GM18508 (cell line): ENCODE results near the gene METTL1.

Source experiments
- ATAC-seq: cut with Tn5 transposase; IDR thresholded peaks from one replicate; pipeline ENCODE4 v1.9.1; 2021; ENCODE audit warnings: moderate number of reproducible peaks; ENCODE audit not compliant: insufficient read depth, unreplicated experiment

METTL1 gene

GRCh38 chr12:57771236-57771872, 551 bp downstream of the METTL1 start:
- peak; percentile 51 for ATAC-seq

- ATAC-seq, result no peak
These were observed 1.2 kb downstream of the METTL1 start for GRCh38 chr12:57770734-57771133.

GRCh38 chr12:57769594-57769993, 2.3 kb downstream of the METTL1 start:
- no peak for ATAC-seq

GRCh38 chr12:57767876-57768275, 4.0 kb downstream of the METTL1 start:
- no peak for ATAC-seq

GRCh38 chr12:57767305-57767698, 4.6 kb downstream of the METTL1 start:
- ATAC-seq, result no peak

- ATAC-seq, result no peak
These were observed 5.2 kb downstream of the METTL1 start, which contains the start of gene CYP27B1 for GRCh38 chr12:57766464-57767304. CYP27B1 (minus strand) TSS chr12:57767078; CDS start chr12:57767041, 37 bp downstream.

GRCh38 chr12:57765698-57766463, 6.0 kb downstream of the METTL1 start:
- ATAC-seq, result no peak

GRCh38 chr12:57765003-57765697, 6.8 kb downstream of the METTL1 start:
- no peak for ATAC-seq

- ATAC-seq, result no peak
These were observed 7.3 kb downstream of the METTL1 start for GRCh38 chr12:57764662-57765002.

GRCh38 chr12:57763881-57764661, 7.8 kb downstream of the METTL1 start:
- ATAC-seq, result no peak

GRCh38 chr12:57762463-57762862, 9.4 kb downstream of the METTL1 start:
- no peak for ATAC-seq

- no peak for ATAC-seq
These were observed 10.4 kb downstream of the METTL1 start for GRCh38 chr12:57761391-57761998.

- no peak for ATAC-seq
These were observed 11.4 kb downstream of the METTL1 start for GRCh38 chr12:57760347-57760982.

- no peak for ATAC-seq
These were observed 12.4 kb downstream of the METTL1 start for GRCh38 chr12:57759360-57759980.

- ATAC-seq, result no peak
These were observed 13.1 kb downstream of the METTL1 start for GRCh38 chr12:57758552-57759359.

GRCh38 chr12:57757771-57758170, 14.1 kb downstream of the METTL1 start:
- no peak for ATAC-seq
